Gastrocnemius medialis (tissue), 4 donors: ENCODE measurements around the gene BTBD10. TPM values are rescaled to one million over a fixed set of nuclear protein-coding genes. Genes with fewer than 3 reads are reported as not detected.

Experiments used
- ATAC-seq, 2 donors: fragments of 150-250 bp; one replicate each; pipeline ENCODE4 v1.9.1; 2016
- DNase-seq, 2 donors: peaks; one replicate each; pipeline ENCODE4 v3.0.0-alpha.2; 2019
- H3K27ac ChIP-seq, 4 donors: fragments of 200-600 bp; sonication (generic); 1 replicate in 1 of 4; 2 replicates in 3 of 4; pipeline ENCODE4 v1.5.1; 2016 to 2018; ENCODE audit warnings: mild to moderate bottlenecking in 2 of 4, moderate library complexity in 1 of 4
- H3K27me3 ChIP-seq, 3 donors: fragments of 200-600 bp; sonication (generic) in 2 of 3; 1 replicate in 1 of 3; 2 replicates in 2 of 3; pipeline versions ENCODE4 v1.5.1 to v1.6.0; 2016 to 2019; ENCODE audit warnings: mild to moderate bottlenecking in 1 of 3, moderate library complexity in 1 of 3
- H3K36me3 ChIP-seq, 2 donors: fragments of 200-600 bp; sonication (generic) in 1 of 2; one replicate each; pipeline ENCODE4 v1.5.1; 2017 to 2018
- H3K4me1 ChIP-seq, 2 donors: fragments of 200-600 bp; sonication (generic) in 1 of 2; one replicate each; pipeline ENCODE4 v1.5.1; 2016 to 2017; ENCODE audit warnings: mild to moderate bottlenecking in 2 of 2
- H3K4me3 ChIP-seq, 4 donors: fragments of 200-600 bp; sonication (generic) in 3 of 4; 1 replicate in 1 of 4; 2 replicates in 3 of 4; pipeline ENCODE4 v1.5.1; 2016 to 2019; ENCODE audit warnings: mild to moderate bottlenecking in 2 of 4
- H3K9me3 ChIP-seq, 3 donors: fragments of 200-600 bp; sonication (generic) in 2 of 3; 1 replicate in 1 of 3; 2 replicates in 2 of 3; pipeline ENCODE4 v1.5.1; 2016 to 2019
- POLR2A ChIP-seq, 2 donors: fragments of 450-650 bp; IDR thresholded peaks; one replicate each; pipeline ENCODE4 v1.6.1; 2017; ENCODE audit warnings: antibody characterized with exemption in 2 of 2, mild to moderate bottlenecking in 2 of 2, moderate library complexity in 2 of 2
- in situ Hi-C, 4 donors: fragments of 200-750 bp; cut with MboI; loops; one replicate each; pipeline versions ENCODE4 v1.15.0 to v1.8.0; 2017; ENCODE audit warnings: low sequenced_read_pairs in 4 of 4
- intact Hi-C: fragments of 100-400 bp; cut with DNase I; formaldehyde crosslinking; loops from one replicate; pipeline ENCODE4 v1.15.1; 2023; ENCODE audit warnings: low total_unique reads
- total RNA-seq, 4 donors: library from RNA; depleted of rRNA; stranded (reverse); fragments of >200 nt; gene quantifications; one replicate each; pipeline versions ENCODE4 v1.1.0 to v1.2.3, GENCODE V29; 2016
- TF ChIP-seq, protein P1 (sequence below), 5 experiments: fragments of 450-650 bp in 3 of 5; fragments of 200-600 bp in 2 of 5; sonication (generic) in 2 of 5; IDR thresholded peaks in 4 of 5; conservative IDR thresholded peaks in 1 of 5; 1 replicate in 4 of 5; 2 replicates in 1 of 5; pipeline ENCODE4 v1.5.1; 2016 to 2019; ENCODE audit warnings: antibody characterized with exemption in 5 of 5, mild to moderate bottlenecking in 3 of 5, moderate library complexity in 3 of 5

Gene BTBD10
- total RNA-seq, 4 donors from 2014 or later, result 18.6 to 31.9 (median 20.3) TPM

- H3K27ac ChIP-seq, result no peak overlapping the region
- H3K27me3 ChIP-seq, result no peaks in the 10 kb centered on the region
- in situ Hi-C loops (no loop called here), intact Hi-C loops (no loop called here)
- no peak for TF ChIP-seq POLR2A (IDR thresholded peaks at IDR 0.05)
- TF ChIP-seq, protein P1, sequence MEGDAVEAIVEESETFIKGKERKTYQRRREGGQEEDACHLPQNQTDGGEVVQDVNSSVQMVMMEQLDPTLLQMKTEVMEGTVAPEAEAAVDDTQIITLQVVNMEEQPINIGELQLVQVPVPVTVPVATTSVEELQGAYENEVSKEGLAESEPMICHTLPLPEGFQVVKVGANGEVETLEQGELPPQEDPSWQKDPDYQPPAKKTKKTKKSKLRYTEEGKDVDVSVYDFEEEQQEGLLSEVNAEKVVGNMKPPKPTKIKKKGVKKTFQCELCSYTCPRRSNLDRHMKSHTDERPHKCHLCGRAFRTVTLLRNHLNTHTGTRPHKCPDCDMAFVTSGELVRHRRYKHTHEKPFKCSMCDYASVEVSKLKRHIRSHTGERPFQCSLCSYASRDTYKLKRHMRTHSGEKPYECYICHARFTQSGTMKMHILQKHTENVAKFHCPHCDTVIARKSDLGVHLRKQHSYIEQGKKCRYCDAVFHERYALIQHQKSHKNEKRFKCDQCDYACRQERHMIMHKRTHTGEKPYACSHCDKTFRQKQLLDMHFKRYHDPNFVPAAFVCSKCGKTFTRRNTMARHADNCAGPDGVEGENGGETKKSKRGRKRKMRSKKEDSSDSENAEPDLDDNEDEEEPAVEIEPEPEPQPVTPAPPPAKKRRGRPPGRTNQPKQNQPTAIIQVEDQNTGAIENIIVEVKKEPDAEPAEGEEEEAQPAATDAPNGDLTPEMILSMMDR (IDR thresholded peaks at IDR 0.05 in 4 of 5, conservative IDR thresholded peaks at IDR 0.05 in 1 of 5), result no peak
- no peaks in the 10 kb centered on the region for H3K4me1 ChIP-seq
- H3K9me3 ChIP-seq, result no peaks in the 10 kb centered on the region
- DNase-seq (no peak), ATAC-seq (no peak)
- peaks cover 2 to 96% of the 10 kb centered on the region in 2 donors for H3K36me3 ChIP-seq
- H3K4me3 ChIP-seq, result no peak overlapping the region
Observed at GRCh38 chr11:13368041-13368446, 95.0 kb downstream of the BTBD10 start.

GRCh38 chr11:13367115-13367514 is 95.9 kb downstream of the BTBD10 start:
- ATAC-seq (no peak), DNase-seq (no peak)
- H3K4me1 ChIP-seq, result no peaks in the 10 kb centered on the region
- no peak overlapping the region for H3K27ac ChIP-seq
- H3K9me3 ChIP-seq, result no peaks in the 10 kb centered on the region
- no peak overlapping the region for H3K4me3 ChIP-seq
- intact Hi-C loops, result no loop called here
- H3K36me3 ChIP-seq, result peaks cover 2 to 95% of the 10 kb centered on the region in 2 donors
- TF ChIP-seq POLR2A (IDR thresholded peaks at IDR 0.05), result no peak
- TF ChIP-seq, protein P1 (IDR thresholded peaks at IDR 0.05 in 4 of 5, conservative IDR thresholded peaks at IDR 0.05 in 1 of 5), result no peak
- H3K27me3 ChIP-seq, result no peaks in the 10 kb centered on the region
- in situ Hi-C loops, result no loop called here

GRCh38 chr11:13366266-13367026 is 96.6 kb downstream of the BTBD10 start:
- intact Hi-C loops (no loop called here), in situ Hi-C loops (no loop called here)
- Histone ChIP-seq H3K4me3 (no peak overlapping the region), H3K27ac (no peak overlapping the region), H3K9me3 (no peaks in the 10 kb centered on the region), H3K4me1 (no peaks in the 10 kb centered on the region), H3K36me3 (peaks cover 2 to 95% of the 10 kb centered on the region in 2 donors), H3K27me3 (no peaks in the 10 kb centered on the region)
- DNase-seq (no peak), ATAC-seq (no peak)
- TF ChIP-seq, protein P1 (IDR thresholded peaks at IDR 0.05 in 4 of 5, conservative IDR thresholded peaks at IDR 0.05 in 1 of 5), result no peak
- TF ChIP-seq POLR2A (IDR thresholded peaks at IDR 0.05), result no peak

DNA sequence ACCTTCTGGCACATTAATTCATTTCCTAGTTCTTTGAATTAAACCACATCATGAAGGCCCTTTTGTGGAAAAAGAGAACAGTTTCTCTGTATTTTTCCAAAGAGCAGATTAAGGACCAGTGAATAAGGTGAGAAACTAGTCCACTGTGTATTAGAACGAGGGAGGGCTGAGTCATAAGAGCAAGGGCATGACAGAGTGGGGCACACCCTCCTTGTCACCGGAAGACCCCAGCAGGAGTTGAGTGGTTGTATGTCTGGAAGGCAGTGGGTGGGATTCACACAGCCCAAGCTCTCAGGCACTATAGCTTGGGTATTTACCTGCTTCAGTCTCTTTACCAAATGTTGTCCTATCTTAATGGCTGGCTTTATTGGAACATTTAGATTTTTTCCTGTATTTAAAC is 98.6 kb downstream of the BTBD10 start:
- TF ChIP-seq, protein P1 (IDR thresholded peaks at IDR 0.05 in 4 of 5, conservative IDR thresholded peaks at IDR 0.05 in 1 of 5), result no peak
- no peak for TF ChIP-seq POLR2A (IDR thresholded peaks at IDR 0.05)
- ATAC-seq (no peak), DNase-seq (no peak)
- intact Hi-C loops (no loop called here), in situ Hi-C loops (no loop called here)
- Histone ChIP-seq H3K9me3 (no peaks in the 10 kb centered on the region), H3K27ac (no peak overlapping the region), H3K36me3 (peaks cover 2 to 95% of the 10 kb centered on the region in 2 donors), H3K4me3 (no peak overlapping the region), H3K4me1 (no peaks in the 10 kb centered on the region), H3K27me3 (no peaks in the 10 kb centered on the region)
